ENCODE measurements around the gene SMIM45.
A peak's percentile ranks its signal among the peaks of the same experiment; 100 is the strongest.

Gene SMIM45

DNA sequence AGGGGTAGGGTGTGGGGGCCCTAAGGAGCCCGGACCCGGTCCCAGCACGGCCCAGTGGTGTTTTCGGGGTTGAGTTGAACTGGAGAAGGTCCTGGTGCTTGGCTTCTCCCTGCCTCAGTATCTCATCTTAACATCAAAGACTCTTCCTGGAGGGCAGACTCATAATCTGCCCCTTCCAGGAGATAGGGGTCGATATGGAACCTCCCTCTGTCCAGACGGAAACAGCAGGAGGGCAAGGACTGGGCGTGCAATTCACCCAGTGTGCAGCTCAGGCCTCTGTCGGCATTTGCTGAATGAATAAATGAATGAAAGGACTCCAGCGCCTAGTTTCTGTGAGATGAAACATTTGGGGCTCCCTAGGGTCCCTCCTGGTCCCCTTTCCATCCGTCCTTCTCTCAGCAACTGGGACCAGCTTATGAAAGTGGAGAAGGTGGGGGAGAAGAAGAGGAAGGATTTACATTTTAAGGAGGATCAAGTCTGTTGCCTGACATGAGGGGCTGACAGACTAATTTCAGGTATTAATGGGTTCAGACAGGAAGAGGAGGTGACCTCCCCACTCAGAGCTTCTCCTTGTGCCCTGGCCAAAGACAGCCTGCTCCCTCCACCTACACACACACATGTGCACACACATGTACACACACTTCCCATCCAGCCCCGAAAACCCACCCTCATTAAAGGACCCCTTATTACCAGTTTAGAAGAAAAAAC is 36.0 kb upstream of the SMIM45 start:
- DNase-seq: no peak

DNA sequence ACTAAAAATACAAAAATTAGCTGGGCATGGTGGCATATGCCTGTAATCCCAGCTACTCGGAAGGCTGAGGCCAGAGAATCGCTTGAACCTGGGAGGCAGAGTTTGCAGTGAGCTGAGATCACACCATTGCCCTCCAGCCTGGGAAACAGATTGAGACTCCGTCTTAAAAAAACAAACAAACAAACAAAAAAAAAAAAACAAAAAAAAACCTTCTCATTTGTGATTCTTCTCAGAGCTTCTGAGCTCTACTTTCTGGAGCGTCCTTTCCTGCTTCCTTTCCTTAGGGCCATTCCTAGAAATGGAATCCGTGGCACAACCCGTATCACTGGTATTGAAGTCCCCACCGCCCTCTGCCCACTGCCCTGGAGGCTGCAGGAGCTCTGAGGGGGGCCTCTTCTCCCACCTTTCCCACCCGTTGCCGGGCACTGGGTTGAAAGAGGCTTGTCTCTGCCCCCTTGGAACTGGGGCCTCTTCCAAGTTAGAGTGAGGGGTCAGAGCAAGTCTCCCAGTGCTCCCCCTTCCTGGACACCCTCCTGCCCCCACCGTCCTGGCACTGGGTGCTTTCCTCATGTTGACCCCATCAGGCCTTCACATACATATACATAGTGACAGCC is 35.1 kb upstream of the SMIM45 start:
- no peak for DNase-seq

DNA sequence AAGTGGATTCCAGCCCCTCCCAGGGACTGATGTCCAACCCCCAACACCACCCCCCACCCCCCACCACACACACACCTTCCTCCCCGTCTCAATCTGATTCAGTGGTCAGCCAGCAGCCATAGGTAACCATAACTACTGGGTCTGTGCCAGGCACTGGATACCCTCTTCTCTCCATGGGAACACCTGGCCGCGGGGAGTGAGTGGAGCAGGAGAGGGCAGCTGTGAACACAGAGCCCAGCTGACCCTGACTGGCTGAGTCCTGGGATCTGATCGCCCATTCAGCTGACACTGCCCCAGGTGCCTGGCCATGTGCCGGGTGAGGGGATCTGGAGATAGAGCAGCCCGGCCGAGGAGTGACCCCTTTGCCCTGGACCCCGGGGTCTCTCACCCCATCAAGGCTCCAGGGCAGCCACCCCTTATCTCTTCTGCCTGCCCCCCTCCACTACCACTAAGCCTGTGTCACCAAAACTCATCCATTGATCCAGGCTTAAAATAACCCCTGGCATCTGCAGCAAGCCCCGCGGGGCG is 34.5 kb upstream of the SMIM45 start:
- no peak for DNase-seq

DNA sequence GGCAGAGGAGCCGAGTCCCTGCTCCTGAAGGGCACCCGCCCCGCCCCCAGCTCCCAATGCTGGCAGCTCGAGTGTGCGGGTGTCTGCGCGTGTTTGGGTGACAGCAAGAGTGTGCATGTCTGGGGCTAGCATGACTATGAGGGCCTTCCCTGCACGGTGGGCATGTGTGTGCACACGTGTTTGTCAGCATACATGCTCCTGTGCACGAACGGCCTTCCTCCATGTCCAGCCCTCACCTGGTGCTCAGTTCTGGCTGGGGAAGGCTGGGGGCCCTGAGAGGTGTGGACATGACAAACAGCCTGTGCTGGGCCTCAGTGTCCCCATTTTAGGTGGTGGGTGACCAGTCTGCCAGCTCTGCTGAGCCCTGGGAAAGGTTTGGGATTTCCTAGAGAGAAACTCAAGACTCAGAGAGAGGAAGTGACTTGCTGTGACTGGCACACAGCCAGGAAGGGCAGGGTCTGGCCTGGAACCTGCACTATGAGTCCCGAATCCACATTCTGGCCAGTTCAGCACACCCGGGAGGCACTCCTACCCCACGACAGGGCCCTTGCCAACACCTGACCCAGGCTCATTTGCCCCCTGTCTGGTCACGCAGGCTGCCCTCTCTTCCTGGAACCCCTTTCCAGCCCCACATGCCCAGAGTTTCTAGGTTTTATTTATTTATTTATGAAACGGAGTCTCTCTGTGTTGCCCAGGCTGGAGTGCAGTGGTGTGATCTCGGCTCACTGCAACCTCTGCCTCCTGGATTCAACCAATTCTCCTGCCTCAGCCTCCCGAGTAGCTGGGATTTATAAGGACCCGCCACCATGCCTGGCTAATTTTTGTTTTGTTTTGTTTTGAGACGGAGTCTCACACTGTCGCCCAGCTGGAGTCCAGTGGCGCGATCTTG is 33.8 kb upstream of the SMIM45 start:
- DNase-seq: no peak

DNA sequence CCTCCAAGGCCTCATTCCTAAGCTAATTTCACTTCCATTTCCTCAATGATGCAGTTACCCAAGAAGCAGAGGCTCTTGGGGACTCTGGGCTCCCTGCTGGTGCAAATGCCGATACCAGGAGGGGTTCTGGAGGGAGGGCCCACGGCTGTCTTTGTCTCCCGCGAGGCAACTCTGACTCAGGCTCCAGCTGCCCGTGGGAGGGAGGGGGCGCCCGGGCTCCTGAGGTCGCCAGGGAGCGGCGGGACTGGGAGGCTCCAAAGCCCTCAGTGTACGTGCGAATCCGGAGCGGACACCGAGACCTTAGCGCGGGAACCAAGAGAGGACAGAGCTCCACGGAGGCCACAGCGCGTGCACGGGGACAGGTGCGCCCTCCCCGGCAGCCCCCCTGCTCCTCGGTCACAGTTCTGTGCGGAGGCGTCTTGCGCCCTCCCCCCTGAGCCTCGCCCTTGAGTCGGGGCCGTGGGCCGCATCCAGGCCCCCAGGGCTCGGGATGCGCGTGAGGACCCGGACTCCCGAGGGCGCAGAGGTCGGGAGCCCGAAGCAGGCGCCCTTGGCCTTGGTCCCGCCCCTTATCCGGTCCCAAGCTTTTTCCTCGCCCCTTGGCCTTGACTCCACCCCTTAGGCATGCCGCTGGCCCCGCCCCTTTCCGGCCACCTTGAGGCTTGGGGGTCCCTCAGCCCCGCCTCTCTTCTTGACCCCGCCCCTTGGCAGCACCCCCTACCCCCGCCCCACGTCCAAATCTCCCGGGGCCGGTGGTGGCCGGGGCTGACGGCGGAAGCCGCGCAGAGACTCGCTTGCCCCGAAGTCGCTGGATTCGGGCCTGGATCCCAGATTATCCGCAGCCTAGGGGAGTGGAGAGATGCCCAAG is 32.4 kb upstream of the SMIM45 start:
- DNase-seq: no peak

DNA sequence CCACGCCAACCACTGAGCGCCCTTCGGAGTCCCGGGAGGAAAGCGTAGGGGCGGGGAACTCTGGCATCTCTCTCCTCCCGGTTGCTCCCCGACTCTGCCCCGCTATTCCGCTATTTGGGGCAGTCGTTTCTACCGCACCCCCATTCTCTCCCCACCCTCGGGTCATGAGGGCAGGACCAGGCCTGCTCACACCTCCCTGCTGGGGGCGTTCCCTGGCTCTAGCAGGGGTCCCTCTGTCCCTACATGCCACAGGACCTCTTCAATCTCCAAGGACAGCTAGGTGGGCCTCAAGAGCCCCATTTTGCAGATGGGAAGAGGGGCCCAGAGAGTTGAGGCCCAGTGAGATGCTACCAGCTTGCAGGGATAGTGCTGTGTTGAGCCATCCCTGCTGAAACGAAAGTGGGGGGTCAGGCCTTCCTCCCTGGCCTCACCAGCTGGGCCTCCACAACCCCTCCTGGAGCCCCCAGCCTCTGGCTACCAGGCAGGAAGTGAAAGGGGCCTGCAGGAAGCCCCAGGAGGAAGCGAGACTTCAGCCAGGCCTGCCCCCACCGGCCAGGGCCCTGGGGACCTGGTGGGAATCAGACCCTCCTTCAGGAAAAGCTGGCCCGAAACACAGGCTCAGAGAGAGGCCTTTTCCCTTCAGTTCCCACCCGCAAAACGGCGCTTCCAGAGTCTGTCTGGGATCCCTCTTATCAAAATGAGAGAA is 31.5 kb upstream of the SMIM45 start:
- DNase-seq: no peak

DNA sequence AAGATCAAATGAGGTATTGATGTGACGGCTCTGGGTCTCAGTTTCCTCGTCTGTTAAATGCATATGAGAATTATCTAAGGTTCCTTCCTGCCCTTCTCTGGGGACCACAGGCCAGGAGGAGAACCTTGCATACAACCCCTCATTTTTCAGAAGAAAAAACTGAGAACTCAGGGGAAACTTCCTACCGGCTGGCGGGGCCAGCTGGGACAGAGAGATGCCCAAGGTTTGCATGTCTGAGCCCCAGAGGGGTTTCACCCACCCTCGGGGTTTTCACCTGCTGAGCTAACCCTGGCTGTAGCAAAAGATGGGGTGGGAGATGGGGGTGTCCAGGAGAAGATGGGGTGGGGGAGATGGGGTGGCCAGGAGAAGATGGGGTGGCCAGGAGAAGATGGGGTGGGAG is 29.6 kb upstream of the SMIM45 start:
- no peak for DNase-seq

DNA sequence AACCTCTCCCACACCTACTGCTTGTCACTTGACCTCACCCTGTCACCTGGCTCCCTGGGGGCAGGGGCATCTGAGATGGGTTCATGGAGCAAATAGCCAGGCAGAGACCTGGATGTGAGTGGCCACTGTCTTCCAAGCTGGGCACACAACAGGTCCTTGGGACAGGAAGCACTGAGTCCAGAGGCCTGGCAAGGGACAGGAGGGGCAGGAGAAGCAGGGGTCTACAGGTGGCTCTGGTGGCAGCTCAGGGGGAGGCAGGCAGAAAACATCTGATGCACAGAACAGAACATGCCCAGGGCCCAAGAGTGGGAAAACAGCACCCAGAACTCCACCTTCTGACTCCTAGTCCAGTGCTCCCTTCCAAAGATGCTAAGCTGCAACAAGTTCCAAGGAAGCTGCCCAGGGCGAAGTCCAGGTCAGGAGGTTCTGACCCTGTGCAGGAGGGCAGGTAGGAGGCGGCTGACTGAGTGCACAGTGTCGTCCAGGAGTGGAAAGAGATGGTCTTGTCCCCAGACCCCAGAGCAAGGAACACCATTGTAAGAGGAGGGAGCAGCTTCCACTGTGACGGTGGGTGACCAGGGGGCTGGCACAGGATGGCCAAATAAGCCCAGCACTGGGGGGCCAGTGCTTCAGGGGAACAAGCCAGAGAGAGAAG is 28.9 kb upstream of the SMIM45 start:
- DNase-seq: no peak

DNA sequence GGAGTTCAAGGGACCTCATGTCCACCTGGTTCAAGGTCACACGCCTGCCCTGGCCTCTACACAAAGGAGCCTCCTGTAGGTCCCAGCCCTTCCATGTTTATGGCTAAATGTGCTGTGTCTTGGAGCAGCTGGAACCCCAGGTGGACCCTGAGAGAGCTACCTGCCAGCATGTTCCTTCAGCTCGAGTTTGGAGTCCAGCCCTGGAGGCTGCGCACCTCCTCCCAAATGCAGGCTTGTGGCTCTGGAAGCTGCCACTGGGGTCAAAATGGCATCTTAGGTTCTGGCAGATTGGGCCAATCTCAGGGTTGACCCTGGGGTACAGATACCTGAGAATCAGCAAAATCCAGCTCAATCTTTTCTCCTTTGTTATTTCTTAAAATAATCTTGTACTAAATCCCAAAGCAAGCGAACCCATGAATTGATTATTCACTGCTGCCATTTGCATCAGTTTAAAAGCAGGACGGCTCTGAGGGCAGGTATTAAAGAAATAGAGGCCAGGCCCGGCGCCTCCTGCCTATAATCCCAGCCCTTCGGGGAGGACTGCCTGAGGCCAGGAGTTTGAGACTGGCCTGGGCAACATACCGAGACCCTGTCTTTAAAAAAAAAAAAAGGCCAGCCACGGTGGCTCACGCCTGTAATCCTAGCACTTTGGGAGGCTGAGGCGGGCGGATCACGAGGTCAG is 28.2 kb upstream of the SMIM45 start:
- DNase-seq: no peak

DNA sequence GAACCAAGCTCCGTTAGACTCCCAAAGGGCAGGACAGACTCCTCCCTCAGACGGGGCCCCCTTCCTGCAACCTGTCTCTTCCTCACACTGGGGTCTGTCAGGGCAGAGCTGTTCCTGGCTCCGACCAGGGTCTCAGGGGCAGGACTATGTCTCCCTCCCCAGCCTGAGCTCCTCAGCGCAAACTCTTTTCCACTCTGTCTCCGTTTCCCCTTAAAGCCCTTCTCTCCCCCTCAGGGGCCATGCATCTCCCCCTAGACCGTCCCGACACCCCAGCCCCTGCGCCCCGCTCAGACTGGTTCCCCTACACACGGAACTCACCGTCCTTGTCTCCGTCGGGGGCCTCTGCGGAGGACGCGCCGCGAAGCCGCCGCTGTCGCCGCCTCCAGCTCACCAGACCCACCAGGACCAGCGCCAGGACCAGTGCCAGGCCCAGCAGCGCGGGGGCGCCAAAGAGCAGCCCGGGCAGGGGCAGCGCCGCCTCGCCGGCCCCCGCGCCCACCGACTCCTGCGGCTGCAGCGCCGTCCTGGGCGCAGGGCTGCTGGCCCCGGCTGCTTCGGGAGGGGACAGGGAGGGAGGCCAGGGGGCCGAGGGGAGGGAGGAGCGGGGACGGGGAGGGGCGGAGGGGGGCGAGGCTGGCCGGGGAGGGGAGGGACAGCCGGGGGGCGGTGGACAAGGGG is 26.0 kb upstream of the SMIM45 start:
- DNase-seq: peak; percentile 33

DNA sequence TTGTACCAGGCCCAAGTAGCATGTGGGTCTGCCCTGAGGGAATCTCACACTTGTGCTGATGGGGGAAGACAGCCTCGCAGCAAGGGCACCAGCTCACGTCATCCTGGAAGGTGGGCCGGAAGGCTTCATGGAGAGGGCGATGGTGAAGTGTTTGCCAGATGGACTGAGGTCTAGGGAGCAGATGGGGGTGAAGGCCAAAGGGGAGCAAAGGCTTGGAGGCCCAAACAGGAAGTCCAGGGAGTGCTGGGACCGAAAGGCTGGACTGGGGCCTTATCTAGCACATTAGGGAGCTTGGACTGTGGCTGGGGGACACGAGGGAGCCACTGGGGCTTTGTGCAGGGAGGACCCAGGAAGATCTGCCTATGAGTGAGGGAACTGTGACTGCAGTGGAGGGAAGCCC is 24.1 kb upstream of the SMIM45 start:
- no peak for DNase-seq

DNA sequence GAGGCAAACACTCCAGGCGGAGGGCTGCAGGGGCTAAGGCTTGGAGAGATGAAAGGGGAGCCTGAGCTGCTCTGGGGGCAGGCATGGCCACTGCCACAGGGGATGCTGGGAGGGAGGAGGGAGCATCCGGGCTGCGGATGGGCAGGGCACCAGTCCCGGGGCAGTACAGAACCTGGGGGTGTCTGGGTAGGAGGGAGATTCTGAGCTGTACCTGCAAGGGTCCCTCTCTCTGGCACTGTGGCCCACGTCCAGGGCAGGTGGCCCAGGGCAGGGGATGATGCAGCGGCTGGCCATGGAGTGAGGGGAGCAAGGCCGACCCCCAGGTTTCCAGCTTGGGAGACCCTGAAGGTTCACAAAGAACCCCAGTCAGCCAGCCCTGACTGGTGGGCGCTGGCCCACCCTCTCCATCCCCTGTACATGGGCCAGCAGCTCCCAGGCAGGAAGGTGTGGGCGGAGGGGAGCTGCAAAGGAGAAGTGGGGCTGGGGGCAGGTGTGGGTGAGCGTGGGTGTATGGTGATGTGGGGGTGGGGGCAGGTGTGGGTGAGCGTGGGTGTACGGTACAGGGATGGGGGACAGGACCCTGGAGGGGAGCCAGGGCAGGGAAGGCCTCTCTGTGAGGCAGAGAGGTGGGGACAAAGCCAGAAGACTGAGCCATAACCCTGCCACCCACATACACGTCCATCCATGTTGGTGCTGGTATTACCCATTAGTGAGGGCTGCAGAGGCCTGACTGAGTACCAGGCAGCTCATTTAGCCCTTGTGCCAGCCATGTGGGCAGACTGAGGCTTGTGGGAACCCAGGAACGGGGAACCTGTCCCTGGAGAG is 23.1 kb upstream of the SMIM45 start:
- DNase-seq: no peak

DNA sequence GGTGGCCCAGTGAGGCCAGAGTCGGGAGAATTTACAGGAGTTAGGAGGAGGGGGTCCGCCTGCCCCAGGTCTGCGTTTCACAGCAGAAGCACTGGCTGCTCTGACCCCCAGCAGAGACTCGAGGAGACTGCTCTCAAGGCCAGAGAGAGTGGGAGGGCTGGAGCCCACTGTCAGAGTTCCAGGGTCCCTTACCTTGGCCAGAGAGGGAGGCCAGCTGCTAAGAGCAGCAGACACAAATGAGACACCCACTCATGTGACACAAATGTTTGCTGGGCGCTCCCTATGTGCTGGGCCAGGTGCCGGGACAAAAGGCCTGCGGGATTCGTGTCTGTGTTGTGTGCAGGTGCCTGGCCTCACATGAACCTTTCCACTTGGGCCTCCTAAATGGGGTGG is 22.5 kb upstream of the SMIM45 start:
- peak; percentile 14 for DNase-seq

DNA sequence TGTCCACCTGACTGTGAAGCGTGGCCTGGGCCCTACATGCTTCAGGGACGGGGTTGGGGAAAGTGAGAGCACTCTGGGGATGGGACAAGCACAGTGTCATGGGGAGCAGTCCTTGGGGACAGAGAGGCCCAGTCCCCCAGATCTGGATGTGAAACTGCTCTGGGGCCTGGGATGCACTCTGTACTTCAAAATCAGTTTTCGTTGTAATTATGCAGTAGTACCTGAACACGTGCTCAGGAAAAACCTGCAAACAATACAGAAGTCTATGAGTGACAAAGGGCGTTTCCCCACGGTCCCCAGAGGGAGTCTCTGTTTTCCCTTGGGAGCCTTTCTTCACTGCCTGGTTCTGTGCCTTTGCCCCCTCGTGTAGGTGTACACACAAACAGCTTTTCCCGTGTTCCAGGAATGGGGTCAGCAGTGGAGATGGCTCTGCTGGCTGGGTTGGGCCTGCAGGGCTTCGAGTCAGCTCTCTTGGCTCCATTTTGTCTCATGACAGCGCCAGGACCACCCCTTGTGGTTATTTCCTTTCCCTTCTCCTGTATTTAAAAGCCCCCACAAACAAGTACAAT is 20.2 kb upstream of the SMIM45 start:
- no peak for DNase-seq

DNA sequence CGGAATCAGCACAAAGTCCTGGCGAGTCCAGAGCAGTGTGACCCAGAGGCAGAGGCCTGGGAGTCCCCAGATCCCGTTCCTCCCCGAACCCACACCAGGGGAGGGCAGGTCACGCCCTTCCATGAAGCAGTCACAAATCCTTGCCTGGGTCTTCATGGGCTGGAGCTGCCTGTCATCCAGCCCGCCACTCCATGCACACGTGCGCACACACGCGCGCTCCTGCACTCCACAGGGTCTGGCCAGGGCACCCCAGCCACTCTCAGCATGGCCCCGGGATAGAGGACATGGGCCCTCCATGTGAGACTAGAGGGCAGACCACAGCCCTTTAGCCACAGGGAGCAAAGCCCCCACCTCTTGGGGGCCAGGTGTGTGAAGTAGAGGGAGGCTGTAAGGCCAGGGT is 19.6 kb upstream of the SMIM45 start:
- DNase-seq: no peak

DNA sequence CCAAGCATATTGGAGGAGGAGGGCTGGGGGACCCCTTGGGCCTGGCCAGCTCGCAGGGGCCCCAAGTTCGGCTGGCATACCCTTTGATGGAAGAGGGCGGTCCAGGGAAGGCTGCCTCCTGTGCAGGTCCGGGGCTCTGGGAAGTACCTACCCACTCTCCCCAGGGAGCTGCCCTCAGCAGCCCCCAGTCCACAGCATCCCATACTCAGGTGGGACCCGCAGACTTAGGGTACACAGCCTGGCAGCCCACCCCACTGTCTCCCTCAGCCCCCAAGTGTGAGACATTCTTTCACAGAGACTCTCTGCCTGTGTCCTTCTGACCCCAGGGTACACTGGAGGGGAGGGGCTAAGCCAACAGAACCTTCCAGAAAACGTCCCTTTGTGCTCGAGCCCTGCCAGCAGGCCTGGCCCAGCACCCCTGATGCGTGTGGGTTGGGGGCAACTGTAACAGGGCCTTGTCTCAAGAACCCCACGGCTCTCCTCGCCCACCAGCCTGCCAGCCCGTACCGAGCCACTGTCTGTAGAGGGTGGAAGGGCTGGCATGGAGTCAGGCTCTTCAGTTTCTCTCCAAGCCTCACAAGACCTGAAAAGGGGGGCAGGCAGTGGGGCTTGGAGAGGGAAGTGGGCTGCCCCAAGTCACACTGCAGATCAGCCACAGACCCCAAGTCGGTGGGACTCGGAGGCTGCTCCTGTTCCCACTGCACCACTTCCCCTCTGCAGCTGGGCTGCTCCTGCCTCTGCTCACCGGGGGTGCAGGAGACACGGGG is 18.4 kb upstream of the SMIM45 start:
- DNase-seq: no peak

DNA sequence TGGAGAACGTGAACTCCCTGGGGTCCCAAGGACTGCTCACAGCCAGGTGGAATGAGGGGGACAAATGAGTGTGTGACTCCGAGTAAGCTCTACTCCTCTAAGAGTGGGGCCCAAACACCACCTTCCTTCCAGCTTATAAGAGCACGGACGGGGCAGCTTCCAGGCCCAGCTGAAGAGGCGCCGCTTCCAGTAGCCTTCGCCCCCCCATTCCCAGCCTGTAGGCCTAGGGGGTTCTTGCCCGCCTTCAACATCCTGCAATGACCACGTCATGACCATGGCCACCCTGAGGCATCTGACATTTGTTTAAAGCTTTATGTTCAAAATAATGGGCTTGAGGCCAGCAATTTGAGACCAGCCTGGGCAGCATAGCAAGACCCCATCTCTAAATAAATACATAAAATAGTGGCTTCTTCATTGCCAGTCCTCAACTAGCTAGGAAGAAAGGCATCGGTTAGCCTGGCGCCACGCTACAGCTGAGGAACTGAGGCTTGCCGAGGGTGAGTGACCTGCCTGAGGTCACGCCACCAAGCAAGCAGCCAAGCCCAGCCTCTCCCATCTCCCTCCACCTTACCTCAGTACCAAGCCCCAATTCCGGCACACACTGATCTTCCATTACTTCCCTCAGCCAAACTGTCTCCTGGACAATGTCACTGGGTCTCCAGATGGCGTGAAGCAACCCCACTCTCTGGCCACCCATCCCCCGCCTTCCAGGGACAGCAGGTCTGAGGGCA is 17.5 kb upstream of the SMIM45 start:
- no peak for DNase-seq

DNA sequence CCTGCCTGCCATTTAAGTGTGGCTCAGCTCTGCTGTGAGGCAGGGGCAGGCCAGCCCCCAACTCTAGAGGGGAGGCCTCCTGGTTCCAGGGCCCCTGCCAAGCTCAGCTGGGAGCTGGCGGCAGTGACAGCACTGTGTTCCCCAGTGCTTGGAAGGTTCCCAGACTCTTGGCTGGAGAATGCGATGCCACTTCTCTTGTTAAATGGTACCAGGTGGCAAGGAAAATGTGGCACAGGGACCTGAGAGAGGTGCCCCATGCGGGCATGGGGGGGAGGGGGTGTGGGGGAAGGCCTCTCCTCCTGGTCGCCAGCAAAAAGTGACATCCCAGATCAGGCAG is 17.0 kb upstream of the SMIM45 start:
- DNase-seq: peak; percentile 29

Measured in NCI-H1694 (cell line).